Measurements from ENCODE around the gene CTSZ.

CTSZ gene

GRCh38 chr20:59017493-59018231 lies 10.6 kb upstream of the CTSZ start (continued):
- TF ChIP-seq PATZ1 (CRISPR knock-in tag; IDR thresholded peaks at IDR 0.05; ENCODE audit: borderline replicate concordance): no peak
- no peak for TF ChIP-seq ZNF8 (CRISPR knock-in tag; IDR thresholded peaks at IDR 0.05)

GRCh38 chr20:59016795-59017492 lies 9.9 kb upstream of the CTSZ start:
- ATAC-seq: no peak
- no peak for TF ChIP-seq SNAI2 (CRISPR knock-in tag; IDR thresholded peaks at IDR 0.05)
- no peak for TF ChIP-seq POU6F1 (CRISPR knock-in tag; IDR thresholded peaks at IDR 0.05; ENCODE audit: borderline replicate concordance, low read depth)
- no peak for TF ChIP-seq TOX (CRISPR knock-in tag; IDR thresholded peaks at IDR 0.05; ENCODE audit: borderline replicate concordance)
- no peak for TF ChIP-seq ZFP30 (CRISPR knock-in tag; IDR thresholded peaks at IDR 0.05)
- TF ChIP-seq GLIS3 (CRISPR knock-in tag; IDR thresholded peaks at IDR 0.05): no peak
- TF ChIP-seq ZNF565 (CRISPR knock-in tag; conservative IDR thresholded peaks at IDR 0.05; ENCODE audit: low read depth): no peak
- no peak for TF ChIP-seq ESRRG (CRISPR knock-in tag; IDR thresholded peaks at IDR 0.05)
- TF ChIP-seq CSDC2 (CRISPR knock-in tag; IDR thresholded peaks at IDR 0.05): no peak
- no peak for TF ChIP-seq CREB5 (CRISPR knock-in tag; IDR thresholded peaks at IDR 0.05; ENCODE audit: low read depth)
- no peak for TF ChIP-seq ZNF8 (CRISPR knock-in tag; IDR thresholded peaks at IDR 0.05)
- no peak for TF ChIP-seq BACH2 (CRISPR knock-in tag; IDR thresholded peaks at IDR 0.05; ENCODE audit: borderline replicate concordance)

GRCh38 chr20:59015812-59016711 lies 9.0 kb upstream of the CTSZ start:
- ATAC-seq: no peak

GRCh38 chr20:59015411-59015810 lies 8.4 kb upstream of the CTSZ start:
- ATAC-seq: no peak
- TF ChIP-seq PATZ1 (CRISPR knock-in tag; IDR thresholded peaks at IDR 0.05; ENCODE audit: borderline replicate concordance) (no peak), RARB (CRISPR knock-in tag; IDR thresholded peaks at IDR 0.05) (no peak), CSDC2 (CRISPR knock-in tag; IDR thresholded peaks at IDR 0.05) (no peak), CREB5 (CRISPR knock-in tag; IDR thresholded peaks at IDR 0.05; ENCODE audit: low read depth) (no peak), ZFP3 (CRISPR knock-in tag; IDR thresholded peaks at IDR 0.05) (no peak), TSHZ2 (CRISPR knock-in tag; IDR thresholded peaks at IDR 0.05) (no peak), ZFP30 (CRISPR knock-in tag; IDR thresholded peaks at IDR 0.05) (no peak), CSRNP3 (CRISPR knock-in tag; IDR thresholded peaks at IDR 0.05) (no peak), POU6F1 (CRISPR knock-in tag; IDR thresholded peaks at IDR 0.05; ENCODE audit: borderline replicate concordance, low read depth) (no peak), ESRRG (CRISPR knock-in tag; IDR thresholded peaks at IDR 0.05) (no peak), ARNTL (CRISPR knock-in tag; IDR thresholded peaks at IDR 0.05; ENCODE audit: borderline replicate concordance, low read depth) (no peak)

More at GRCh38 chr20:59015812-59016711, 9.0 kb upstream of the CTSZ start:
- TF ChIP-seq SNAI2 (CRISPR knock-in tag; IDR thresholded peaks at IDR 0.05): no peak

Measured in SK-N-SH treated with all-trans-retinoic acid at 6 μM for 48 hours (cell line).